A549 (cell line): Measurements from ENCODE around the gene UBAC2.

ENCODE experiments used
- CTCF ChIP-seq: fragments of >200 bp; sonication (Bioruptor Twin); formaldehyde crosslinking; IDR thresholded peaks from 3 replicates; pipeline ENCODE4 v1.5.1; 2016
- EP300 ChIP-seq, 2 experiments: fragments of >200 bp; sonication (Bioruptor Twin); formaldehyde crosslinking; IDR thresholded peaks; 2 replicates in 1 of 2; 3 replicates in 1 of 2; pipeline ENCODE4 v1.6.1; 2016 to 2017
- ESRRA ChIP-seq: fragments of 150-350 bp; IDR thresholded peaks from 2 replicates; pipeline ENCODE4 v1.6.1; 2014; ENCODE audit warnings: mild to moderate bottlenecking, low read length, borderline replicate concordance
- FOSB ChIP-seq: fragments of 250-450 bp; sonication (Bioruptor Pico); IDR thresholded peaks from 2 replicates; pipeline ENCODE4 v1.5.0; 2020; ENCODE audit warnings: mild to moderate bottlenecking, moderate library complexity
- GATA3 ChIP-seq: IDR thresholded peaks from 2 replicates; pipeline ENCODE4 v1.6.1; 2012; ENCODE audit warnings: borderline replicate concordance
- MAX ChIP-seq: IDR thresholded peaks from 2 replicates; pipeline ENCODE4 v1.6.1; 2012
- MYC ChIP-seq: IDR thresholded peaks from 2 replicates; pipeline ENCODE4 v1.6.1; 2012; ENCODE audit warnings: mild to moderate bottlenecking, inconsistent platforms, low read length, improper control_type of control experiment, borderline replicate concordance
- POLR2A ChIP-seq: IDR thresholded peaks from 2 replicates; pipeline ENCODE4 v1.6.1; 2012; ENCODE audit warnings: mild to moderate bottlenecking, low read length
- RAD21 ChIP-seq, 2 experiments: fragments of >200 bp in 1 of 2; sonication (Bioruptor Twin) in 1 of 2; formaldehyde crosslinking in 1 of 2; IDR thresholded peaks in 1 of 2; conservative IDR thresholded peaks in 1 of 2; 2 replicates in 1 of 2; 3 replicates in 1 of 2; pipeline ENCODE4 v1.6.1; 2012 to 2018; ENCODE audit warnings: inconsistent platforms in 1 of 2
- SMC3 ChIP-seq: fragments of >200 bp; sonication (Bioruptor Twin); formaldehyde crosslinking; IDR thresholded peaks from 3 replicates; pipeline ENCODE4 v1.6.1; 2018; ENCODE audit warnings: inconsistent platforms
- ZFP36 ChIP-seq: fragments of 450-650 bp; IDR thresholded peaks from 2 replicates; pipeline ENCODE4 v1.6.1; 2014; ENCODE audit warnings: borderline replicate concordance; ENCODE audit not compliant: partially characterized antibody
- TF ChIP-seq, protein P1 (sequence below): fragments of 450-650 bp; IDR thresholded peaks from 2 replicates; pipeline ENCODE4 v1.6.1; 2014; ENCODE audit warnings: antibody characterized with exemption
- TF ChIP-seq, protein P2 (sequence below): fragments of 250-450 bp; sonication (Bioruptor Pico); IDR thresholded peaks from 2 replicates; pipeline ENCODE4 v1.5.0; 2021; ENCODE audit warnings: mild to moderate bottlenecking, moderate library complexity, borderline replicate concordance
- TF ChIP-seq, protein P3 (sequence below): fragments of >200 bp; sonication (Bioruptor Twin); formaldehyde crosslinking; IDR thresholded peaks from 2 replicates; pipeline ENCODE4 v1.6.1; 2016

GRCh38 chr13:99218126-99218525 is 17.5 kb downstream of the UBAC2 start:
- TF ChIP-seq MYC: no peak
- no peak for TF ChIP-seq ZFP36
- TF ChIP-seq, protein P1, sequence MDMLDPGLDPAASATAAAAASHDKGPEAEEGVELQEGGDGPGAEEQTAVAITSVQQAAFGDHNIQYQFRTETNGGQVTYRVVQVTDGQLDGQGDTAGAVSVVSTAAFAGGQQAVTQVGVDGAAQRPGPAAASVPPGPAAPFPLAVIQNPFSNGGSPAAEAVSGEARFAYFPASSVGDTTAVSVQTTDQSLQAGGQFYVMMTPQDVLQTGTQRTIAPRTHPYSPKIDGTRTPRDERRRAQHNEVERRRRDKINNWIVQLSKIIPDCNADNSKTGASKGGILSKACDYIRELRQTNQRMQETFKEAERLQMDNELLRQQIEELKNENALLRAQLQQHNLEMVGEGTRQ: no peak
- no peak for TF ChIP-seq RAD21 (conservative IDR thresholded peaks at IDR 0.05 in 1 of 2, IDR thresholded peaks at IDR 0.05 in 1 of 2)
- TF ChIP-seq EP300 (IDR thresholded peaks at IDR 0.05): no peak
- TF ChIP-seq CTCF: no peak
- TF ChIP-seq, protein P2, sequence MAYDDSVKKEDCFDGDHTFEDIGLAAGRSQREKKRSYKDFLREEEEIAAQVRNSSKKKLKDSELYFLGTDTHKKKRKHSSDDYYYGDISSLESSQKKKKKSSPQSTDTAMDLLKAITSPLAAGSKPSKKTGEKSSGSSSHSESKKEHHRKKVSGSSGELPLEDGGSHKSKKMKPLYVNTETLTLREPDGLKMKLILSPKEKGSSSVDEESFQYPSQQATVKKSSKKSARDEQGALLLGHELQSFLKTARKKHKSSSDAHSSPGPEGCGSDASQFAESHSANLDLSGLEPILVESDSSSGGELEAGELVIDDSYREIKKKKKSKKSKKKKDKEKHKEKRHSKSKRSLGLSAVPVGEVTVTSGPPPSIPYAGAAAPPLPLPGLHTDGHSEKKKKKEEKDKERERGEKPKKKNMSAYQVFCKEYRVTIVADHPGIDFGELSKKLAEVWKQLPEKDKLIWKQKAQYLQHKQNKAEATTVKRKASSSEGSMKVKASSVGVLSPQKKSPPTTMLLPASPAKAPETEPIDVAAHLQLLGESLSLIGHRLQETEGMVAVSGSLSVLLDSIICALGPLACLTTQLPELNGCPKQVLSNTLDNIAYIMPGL (CRISPR knock-in tag): no peak
- TF ChIP-seq FOSB (CRISPR knock-in tag): no peak
- no peak for TF ChIP-seq GATA3
- no peak for TF ChIP-seq MAX
- no peak for TF ChIP-seq ESRRA
- no peak for TF ChIP-seq POLR2A
- TF ChIP-seq, protein P3, sequence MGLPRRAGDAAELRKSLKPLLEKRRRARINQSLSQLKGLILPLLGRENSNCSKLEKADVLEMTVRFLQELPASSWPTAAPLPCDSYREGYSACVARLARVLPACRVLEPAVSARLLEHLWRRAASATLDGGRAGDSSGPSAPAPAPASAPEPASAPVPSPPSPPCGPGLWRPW: no peak
- TF ChIP-seq SMC3: no peak
